ENCODE data around the gene SLC35F5. TPM values are rescaled to one million over a fixed set of nuclear protein-coding genes. Genes with fewer than 3 reads are reported as not detected.

SLC35F5 gene
- polyA plus RNA-seq, 1 experiment: 52.4 TPM

DNA sequence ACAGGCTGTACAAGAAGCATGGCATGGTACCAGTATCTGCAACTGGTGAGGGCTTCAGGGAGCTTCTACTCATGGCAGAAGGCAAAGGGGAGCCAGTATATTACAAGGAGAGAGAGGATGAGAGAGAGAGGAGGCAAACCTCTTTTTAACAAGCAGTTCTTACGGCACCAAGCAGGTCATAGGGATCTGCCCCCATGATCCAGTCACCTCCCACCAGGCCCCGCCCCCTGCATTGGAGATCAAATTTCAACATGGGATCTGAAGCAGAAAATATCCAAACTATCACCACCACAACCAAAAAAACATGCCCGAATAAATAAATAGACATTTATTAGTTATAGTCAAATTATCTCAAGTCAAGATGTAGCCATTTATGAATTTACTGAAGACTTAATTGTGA lies 14.5 kb upstream of the SLC35F5 start:
- Histone ChIP-seq H3K4me3 (ENCODE audit: low read depth, low read length) (no peak overlapping the region), H3K36me3 (ENCODE audit: control insufficient read depth, insufficient read depth, low read length) (no peaks in the 10 kb centered on the region), H3K27me3 (ENCODE audit: control insufficient read depth, insufficient read depth, low read length) (no peaks in the 10 kb centered on the region)
- DNase-seq (ENCODE audit: low read depth): no peak
- ChIA-PET POLR2A (no interaction called here), CTCF (no interaction called here)
- no peak for TF ChIP-seq CTCF (IDR thresholded peaks at IDR 0.05; ENCODE audit: insufficient read depth, low read depth, low read length)

DNA sequence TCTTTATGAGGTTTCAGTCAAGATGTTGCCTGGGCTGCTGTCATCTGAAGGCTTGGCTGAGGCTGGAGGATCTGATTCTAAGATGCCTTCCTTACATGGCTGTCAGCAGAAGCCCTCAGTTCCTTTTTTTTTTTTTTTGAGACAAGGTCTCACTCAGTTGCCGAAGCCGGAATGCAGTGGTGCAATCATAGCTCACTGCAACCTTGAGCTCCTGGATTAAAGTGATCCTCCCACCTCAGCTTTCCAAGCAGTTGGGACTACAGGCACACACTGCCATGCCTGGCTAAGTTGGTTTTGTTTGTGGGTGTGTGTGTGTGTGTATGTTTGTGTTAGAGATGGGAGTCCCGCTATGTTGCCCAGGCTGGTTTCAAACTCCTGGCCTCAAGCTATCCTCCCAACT lies 13.1 kb upstream of the SLC35F5 start:
- no peak for TF ChIP-seq CTCF (IDR thresholded peaks at IDR 0.05; ENCODE audit: insufficient read depth, low read depth, low read length)
- no peak for DNase-seq (ENCODE audit: low read depth)
- ChIA-PET CTCF (interaction anchor here (1.0 kb wide), 1 partner anchor 14 kb away, joined by 3 read pairs; no protein-coding TSS in a partner anchor), POLR2A (no interaction called here)
- H3K4me3 ChIP-seq (ENCODE audit: low read depth, low read length): no peak overlapping the region
- H3K36me3 ChIP-seq (ENCODE audit: control insufficient read depth, insufficient read depth, low read length): no peaks in the 10 kb centered on the region
- no peaks in the 10 kb centered on the region for H3K27me3 ChIP-seq (ENCODE audit: control insufficient read depth, insufficient read depth, low read length)

DNA sequence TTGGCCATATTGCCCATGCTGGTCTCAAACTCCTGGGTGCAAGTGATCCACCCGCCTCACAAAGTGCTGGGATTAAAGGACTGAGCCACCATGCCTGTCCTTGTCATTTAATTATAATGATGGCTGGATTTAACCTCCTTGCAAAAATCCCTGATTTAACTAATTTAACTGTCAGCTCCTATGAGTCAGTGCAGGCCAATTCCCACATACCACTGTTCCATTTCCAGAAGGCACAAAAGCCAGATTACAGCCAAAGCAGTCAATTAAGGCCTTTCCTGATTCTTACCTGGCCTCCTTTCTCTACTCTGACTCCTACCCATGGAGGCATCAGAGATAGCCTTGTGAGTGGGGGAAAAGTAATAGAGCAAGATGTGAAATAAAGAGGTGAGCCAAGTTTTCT lies 12.3 kb upstream of the SLC35F5 start:
- POLR2A ChIA-PET: no interaction called here
- Histone ChIP-seq H3K36me3 (ENCODE audit: control insufficient read depth, insufficient read depth, low read length) (no peaks in the 10 kb centered on the region), H3K27me3 (ENCODE audit: control insufficient read depth, insufficient read depth, low read length) (no peaks in the 10 kb centered on the region), H3K4me3 (ENCODE audit: low read depth, low read length) (no peak overlapping the region)
- TF ChIP-seq CTCF (IDR thresholded peaks at IDR 0.05; ENCODE audit: insufficient read depth, low read depth, low read length): no peak
- DNase-seq (ENCODE audit: low read depth): no peak
- CTCF ChIA-PET: interaction anchor here (0.7 kb wide), 1 partner anchor 8 kb away, joined by 3 read pairs; no protein-coding TSS in a partner anchor

DNA sequence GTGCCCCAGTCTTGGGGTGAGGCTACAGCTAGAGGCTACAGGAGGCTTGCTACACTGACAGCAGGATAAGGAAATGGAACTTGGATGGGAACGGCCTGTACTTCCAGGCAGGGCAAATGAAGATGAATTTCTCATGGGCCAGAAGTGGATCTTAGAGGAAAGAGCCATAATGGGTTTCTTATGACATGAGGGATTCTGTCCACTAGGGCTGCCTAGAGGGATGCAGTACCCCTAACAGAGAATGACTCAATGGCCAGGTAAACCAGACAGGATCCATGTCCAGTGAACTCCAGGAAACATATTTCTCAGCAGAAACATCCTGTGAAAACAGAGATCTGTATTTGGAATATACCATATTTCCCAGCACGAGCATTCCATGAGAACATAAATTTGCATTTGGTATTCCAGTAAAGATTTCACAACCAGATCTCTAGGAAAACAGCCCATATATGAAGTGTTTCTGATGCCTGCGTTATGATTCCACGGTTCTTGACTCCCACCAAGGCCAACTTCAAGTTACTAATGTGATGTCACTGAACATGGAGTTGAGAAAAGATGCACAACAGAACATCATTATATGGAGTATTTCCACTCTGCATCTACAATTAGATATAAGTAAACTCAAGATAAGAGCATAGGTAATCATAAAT lies 11.5 kb upstream of the SLC35F5 start:
- CTCF ChIA-PET: no interaction called here
- Histone ChIP-seq H3K4me3 (ENCODE audit: low read depth, low read length) (no peak overlapping the region), H3K36me3 (ENCODE audit: control insufficient read depth, insufficient read depth, low read length) (no peaks in the 10 kb centered on the region), H3K27me3 (ENCODE audit: control insufficient read depth, insufficient read depth, low read length) (no peaks in the 10 kb centered on the region)
- TF ChIP-seq CTCF (IDR thresholded peaks at IDR 0.05; ENCODE audit: insufficient read depth, low read depth, low read length): no peak
- POLR2A ChIA-PET: no interaction called here
- no peak for DNase-seq (ENCODE audit: low read depth)

DNA sequence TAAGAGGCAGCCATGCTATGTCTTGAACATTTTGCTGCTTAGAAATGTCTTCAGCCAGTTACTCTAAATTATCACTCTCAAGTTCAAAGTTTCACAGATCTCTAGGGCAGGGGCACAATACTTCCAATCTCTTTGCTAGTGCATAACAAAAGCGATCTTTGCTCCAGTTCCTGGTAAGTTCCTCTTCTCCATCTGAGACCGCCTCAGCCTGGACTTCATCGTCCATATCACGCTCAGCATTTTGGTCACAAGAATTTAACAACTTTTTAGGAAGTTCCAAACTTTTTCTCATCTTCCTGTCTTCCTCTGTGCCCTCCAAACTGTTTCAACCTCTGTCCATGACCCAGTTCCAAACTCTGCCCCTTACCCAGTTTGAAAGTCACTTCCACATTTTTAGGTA lies 8.8 kb upstream of the SLC35F5 start:
- Histone ChIP-seq H3K36me3 (ENCODE audit: control insufficient read depth, insufficient read depth, low read length) (no peaks in the 10 kb centered on the region), H3K27me3 (ENCODE audit: control insufficient read depth, insufficient read depth, low read length) (no peaks in the 10 kb centered on the region), H3K4me3 (ENCODE audit: low read depth, low read length) (no peak overlapping the region)
- no peak for DNase-seq (ENCODE audit: low read depth)
- no peak for TF ChIP-seq CTCF (IDR thresholded peaks at IDR 0.05; ENCODE audit: insufficient read depth, low read depth, low read length)
- ChIA-PET POLR2A (no interaction called here), CTCF (no interaction called here)

Data from BJ (cell line).